SW480 (cell line): ENCODE measurements around the gene DDX5.

Source experiments
- DNase-seq: peaks from one replicate; pipeline ENCODE4 v3.0.0-alpha.2; 2016; ENCODE audit warnings: low spot score

DDX5 gene

DNA sequence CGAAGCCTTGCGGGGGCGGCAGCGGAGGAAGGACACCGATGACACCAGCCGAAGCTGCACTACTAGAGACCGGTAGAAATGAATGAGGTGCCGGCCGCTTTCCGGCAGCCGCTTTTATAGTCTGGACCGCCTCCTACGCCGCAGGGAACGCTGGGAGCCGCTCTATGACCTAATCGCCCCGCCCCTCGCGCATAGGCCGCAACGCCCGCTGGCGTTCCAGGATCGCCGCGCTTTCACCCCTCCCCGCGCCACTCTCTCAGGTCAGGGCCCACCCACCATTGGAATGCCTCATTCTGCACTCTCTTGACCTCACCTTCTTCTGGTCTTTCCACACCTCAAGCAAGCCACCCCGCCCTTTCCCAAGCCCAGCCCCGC is at the start of gene DDX5:
DDX5 (minus strand) TSS at position 89 of the 375 bp plus-strand sequence. CDS start 170 bp downstream, outside the sequence.
- peak; percentile 98 for DNase-seq

DNA sequence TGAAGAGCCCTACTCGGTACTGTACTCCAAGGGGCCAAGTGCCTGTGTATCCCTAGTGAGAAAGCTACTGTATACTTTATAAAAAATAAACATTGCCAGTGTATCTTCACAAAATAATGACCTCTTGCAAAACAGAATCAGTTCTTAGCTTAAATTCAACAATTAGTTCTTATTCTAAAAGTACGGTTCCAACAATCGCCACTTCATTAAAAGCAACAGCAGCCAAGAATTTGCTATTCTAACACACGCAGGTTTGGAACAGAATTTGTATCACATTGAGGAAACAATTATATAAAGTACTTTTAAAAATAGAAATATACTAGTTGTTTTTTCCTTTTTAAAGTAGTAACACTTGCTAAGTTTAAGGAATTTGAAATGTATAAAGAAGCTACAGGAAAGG is 49.2 kb upstream of the DDX5 start:
- DNase-seq = no peak

DNA sequence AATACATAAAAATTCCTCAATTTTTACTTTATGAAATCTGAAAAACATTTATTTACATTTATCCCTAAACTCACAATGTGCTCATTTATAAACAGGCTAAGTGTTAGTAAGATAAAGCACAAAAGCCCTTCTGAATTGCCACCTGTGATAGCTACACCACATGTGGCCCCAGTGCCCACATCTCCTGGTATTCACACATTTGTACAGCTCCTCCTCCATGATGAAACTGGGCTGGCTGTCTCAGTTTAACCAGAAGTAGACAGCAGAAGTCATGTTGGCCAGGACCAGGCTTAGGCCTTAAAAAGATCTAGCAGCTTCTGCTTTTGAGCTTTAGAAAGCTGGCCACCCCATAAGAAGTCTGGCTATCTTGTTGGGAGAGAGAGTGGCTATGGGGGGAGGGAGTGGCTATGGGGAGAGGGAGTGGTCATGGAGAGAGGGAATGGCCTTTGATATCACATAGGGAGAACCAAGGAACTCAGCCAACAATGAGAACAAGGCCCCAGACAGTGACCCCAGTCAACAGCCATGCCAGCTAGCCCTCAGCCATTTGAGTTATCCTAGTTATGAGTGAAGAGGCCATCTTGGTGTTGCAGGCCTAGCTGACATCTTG is 48.0 kb upstream of the DDX5 start:
- peak; percentile 13 for DNase-seq

DNA sequence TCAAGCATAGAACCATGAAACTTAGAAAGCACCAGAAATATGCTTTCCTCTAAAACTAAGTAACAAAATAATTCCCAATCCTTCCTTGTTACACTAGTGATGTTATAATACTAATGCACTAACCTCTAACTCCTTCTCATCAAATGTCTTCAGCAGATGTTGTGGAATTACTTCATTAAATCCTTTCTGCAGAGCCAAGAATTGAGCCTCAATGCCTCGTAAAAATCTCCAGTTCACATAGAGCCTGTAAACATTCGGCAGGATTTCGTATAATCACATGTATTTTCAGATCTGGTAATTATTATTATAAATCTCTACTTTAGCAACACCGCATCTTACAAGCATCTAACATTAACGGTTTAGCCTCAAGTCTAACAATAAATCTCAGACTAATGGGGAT is 45.4 kb upstream of the DDX5 start:
- DNase-seq = no peak

DNA sequence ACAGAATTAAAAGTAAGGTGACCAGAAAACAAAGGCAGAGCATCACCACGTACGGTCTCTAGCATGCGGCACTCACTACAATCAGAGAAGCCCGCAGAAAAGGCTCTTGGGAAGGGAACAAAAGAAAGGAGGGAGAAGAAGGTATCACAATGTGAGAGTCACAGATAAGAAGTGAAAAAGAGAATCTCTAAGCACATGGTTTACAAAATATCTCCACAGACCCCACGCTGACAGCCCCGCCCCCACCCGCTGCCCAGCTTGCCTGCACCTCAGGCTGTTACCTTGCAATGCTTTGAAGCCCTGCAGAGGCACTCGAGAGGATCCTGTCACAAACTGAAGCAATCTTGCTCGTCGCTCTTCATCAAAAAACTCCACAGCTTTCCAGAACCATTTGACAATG is 41.2 kb upstream of the DDX5 start:
- no peak for DNase-seq

DNA sequence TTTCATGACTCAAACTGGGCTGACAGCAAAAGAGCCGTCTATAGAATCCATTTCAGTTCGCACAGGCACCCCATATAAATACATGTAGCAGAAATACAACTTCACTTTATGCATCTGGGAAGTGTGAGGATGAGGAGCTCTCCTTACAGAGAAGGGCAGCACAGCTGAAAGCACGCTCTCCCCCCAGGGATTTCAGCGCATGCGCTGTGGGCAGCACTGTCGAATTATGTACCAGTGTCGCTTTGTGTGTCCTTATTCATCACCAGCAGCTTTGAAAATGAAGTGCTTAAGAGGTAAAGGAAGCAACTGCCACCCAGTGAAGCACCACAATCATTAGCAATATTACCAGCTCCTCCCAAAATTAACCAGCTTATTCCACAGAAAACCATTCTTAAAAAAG is 40.6 kb upstream of the DDX5 start:
- DNase-seq = no peak

DNA sequence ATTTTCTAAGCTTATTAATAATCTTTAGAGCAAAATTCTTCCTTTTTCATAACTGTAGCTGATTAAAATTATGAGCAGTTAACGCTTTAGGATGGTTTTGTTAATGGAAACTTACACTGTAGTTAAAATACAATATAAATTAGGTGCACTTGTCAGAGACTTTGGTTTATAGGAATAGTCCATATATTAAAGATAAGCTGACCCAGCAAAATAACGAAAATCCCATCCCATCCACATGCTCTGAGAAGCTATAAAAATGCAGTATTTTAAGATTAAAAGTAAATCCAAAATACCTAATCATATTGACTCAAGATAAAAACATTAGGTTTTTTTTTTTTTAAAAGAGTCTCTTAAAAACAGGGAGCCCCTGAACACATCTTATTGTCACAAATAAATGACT is 38.7 kb upstream of the DDX5 start:
- DNase-seq = no peak

DNA sequence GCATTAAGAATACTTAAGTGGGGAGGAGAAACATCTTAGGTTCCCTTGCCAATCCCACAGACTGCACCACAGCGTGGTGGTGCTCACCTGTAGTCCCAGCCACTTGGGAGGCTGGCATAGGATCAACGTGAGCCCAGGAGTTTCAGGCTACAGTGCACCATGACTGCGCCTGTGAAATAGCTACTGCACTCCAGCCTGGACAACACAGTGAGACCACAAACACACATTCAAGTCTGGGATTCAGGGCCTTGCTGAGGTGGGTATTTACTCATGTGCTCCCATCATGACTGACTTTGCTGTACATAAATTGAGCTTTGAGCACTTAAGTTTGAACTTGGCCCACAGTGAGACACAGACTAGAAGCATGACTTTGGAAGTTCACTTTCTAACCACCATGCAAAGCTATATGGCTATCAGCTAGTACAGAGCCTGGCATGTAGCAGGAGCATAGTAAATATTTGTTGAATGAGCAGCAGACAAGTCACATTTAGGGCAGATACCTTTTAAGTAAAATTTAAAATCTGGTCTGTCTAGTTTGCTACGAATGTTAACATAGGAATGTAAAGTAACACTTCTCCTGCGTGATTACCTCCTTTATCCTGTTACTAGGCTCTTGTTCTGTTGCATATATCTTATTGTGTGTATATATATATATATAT is 34.2 kb upstream of the DDX5 start:
- DNase-seq = no peak

DNA sequence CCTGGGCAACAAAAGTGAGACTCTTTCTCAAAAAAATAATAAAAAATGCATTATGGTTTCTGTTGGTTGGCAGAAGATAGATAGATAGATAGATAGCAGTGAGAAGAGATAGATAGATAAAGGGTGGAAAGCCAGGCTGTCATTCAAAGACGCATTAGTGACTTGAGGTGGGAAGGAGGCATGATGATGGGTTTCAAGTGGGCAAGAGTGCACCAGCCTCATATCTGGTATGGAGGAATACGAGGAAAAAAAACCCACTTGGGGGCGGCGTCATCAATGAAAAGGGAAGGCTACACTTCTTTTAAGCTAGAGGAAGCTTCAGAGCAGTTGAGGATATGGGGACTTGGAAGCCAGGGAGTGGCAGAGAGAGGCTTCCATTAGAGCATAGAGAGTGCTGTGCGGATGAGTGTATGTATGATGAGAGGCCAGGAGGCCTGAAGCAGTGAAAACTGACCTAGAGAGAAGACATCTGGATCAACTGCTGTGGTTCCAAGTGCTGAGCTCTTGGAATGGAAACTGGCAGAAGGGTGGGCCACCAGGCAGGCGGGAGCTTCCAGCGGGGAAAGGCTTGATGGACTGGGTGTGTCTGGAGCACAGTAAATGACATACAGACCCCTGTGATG is 32.5 kb upstream of the DDX5 start:
- DNase-seq = no peak

DNA sequence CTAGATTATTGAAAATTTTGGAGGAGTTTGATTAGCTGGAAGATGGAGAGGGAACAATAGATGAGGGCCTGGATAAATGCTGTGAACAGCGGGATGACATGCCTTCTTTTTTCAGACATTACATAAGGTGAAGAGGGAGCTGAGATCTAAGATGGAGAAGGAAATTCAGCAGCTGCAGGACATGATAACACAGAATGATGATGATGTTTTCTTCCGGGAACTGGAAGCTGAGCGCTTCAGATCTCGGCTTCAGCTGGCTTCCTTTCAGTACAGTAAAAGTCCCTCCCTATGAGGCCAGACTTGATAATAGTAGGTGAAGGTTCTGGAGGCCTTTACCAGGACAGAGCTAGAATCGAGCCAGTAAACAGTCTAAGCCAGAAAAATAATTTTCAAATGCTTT is 31.4 kb upstream of the DDX5 start:
- no peak for DNase-seq

DNA sequence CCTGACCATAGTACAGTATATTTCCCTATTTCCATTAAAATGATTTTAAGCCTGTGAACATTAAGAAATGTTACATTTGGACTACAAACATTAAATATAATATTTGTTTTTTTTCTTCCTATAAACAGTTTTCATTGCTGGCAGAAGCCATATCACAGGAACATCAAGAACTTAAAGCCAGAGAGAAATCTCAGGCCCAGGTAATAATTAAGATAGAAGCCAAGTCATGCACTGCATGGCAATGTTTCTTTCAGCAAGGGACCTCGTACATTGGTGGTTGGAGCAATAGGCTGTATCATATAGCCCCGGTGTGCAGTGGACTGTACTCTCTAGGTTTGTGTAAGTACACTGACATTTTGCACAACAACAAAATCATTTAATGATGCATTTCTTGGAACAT is 30.8 kb upstream of the DDX5 start:
- no peak for DNase-seq

DNA sequence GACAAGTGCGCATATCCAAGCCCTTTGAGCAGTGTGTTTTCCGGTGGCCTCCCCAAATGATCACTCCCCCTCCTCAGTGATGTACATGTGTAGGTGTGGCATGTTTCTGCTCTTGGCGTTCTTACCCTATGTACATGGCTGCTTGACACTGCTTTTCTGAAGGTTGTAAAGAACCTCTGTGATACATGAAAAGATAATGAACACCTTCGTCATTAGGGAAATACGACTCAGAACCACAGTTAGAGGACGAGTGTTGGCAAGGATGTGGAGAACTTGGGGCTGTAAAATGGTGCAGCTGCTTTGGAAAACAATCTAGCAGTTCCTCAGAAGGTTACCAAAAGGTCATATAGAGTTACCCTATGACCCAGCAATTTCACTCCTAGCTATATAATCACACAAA is 29.3 kb upstream of the DDX5 start:
- DNase-seq = no peak

DNA sequence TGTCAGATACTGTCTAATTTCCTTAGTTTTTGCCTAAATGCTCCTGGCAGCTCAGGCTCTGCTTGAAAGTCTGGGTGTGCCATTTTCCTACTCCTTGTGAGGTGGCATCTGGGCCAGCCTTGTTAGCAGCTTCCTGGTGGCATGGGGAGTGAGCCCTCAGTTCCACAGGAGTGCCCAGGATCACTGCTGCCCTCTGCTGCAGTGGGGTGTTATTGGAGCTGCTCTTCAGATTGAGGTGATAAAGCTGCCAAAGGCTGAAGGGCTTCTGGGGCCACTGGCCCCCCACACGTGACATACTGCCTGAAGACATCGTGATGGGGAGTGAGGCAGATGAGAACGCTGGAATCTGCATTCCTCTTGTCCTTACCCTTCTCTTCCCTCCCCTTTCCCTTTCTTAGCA is 28.1 kb upstream of the DDX5 start:
- DNase-seq = peak; percentile 33

DNA sequence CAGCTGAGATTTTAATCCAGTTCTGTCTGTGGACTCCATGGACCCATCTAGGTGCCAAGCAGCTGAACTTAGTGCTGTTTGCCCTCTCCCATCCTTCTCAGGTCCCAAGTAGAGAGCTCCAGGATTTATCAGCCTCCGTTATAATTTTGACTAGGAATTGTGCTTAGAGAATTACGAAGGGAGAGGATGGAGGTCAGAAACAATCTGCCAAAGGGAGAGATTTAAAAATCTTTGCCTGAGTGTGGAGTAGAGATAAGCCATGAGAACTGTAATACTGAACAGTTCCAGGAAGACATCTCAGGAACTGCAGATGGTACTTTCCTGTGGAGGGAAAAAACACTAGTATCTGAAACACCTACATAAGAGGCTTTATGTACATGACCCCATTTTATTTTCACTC is 27.7 kb upstream of the DDX5 start:
- DNase-seq = no peak

DNA sequence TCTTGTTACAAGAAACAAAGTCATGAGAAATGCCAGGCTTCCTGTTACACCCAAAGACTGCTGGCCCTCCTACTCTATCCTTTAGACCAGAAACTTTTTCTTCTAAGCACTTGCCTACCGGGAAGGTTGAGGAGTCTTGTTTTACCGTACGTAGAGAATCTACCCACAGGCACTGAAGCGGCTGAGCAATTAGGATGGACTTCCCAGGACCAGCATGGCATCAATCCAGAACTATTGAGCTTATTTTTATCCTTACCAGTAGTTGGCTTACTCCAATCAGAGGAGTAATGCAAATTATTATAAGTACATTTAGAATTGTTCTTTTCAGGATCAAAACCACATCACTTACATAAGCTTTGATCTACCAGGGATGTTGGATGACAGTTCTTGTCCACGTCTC is 26.3 kb upstream of the DDX5 start:
- no peak for DNase-seq

DNA sequence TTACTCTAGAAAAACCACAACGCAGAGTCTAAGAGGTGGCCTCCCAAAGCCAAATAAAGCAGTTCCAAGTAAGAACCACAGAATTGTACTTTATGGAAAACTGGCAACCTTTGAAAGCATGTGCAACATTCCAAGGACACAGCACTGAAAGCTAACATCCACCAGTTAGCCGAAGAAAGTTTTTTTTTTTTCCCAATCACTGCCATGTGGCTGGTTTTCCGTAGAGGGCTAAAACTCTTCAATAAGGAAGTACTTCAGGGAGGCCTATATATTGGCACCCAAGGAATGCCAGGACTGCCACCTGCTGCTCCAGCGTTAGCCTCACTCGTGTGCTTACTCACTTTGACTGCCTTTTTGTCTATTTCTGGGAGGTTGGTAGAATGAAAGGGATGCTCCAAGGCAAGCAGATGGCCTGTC is 25.9 kb upstream of the DDX5 start:
- DNase-seq = no peak

DNA sequence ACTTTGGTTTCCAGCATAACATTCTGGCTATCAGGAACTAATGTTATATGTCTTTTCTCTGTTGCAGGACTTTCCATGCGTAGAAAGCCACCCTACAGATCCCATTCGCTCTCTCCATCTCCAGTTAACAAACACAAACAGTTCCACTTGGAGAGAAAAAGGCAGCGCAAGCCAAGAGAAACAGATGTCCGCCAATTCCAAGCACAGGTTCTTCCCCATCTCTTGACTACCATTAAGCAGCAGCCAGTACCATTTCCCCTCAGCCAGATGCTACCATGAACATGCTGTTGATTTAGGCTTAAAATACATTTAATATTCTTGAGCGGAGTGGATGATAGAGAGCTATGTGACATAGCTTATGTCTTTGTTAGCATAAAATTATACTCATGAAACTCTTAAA is 23.1 kb upstream of the DDX5 start:
- no peak for DNase-seq

DNA sequence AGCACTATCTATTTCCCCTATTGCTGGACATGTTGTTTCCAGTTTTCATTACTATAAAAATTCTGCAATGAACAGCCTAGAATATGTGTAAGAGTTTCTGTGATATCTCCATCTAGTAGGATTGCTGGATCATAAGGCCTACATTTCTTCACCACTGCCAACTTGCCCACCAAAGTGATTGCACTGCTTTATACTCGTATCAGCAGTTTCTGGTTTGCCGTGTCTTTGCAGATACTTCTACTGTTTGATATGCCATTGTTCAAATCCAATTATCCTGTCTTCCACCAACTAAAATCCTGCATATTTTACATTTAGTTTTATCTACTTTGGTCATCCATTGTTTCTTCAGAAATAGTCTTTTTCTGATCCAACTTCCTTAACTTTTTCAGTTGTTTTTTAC is 21.8 kb upstream of the DDX5 start:
- DNase-seq = no peak

DNA sequence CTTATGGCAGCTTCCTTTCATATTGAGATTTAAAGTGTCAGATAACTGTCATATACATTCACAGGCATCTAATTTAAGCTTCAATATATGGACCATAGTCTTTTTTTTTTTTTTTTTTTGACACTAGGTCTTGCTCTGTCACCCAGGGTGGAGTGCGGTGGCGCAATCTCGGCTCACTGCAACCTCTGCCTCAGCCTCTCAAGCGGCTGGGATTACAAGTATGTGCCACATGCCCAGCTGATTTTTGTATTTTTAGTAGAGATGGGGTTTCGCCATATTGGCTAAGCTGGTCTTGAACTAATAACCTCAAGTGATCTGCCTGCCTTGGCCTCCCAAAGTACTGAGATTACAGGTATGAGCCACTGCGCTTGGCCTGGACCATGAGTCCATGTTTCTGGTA is 14.3 kb upstream of the DDX5 start:
- DNase-seq = no peak

DNA sequence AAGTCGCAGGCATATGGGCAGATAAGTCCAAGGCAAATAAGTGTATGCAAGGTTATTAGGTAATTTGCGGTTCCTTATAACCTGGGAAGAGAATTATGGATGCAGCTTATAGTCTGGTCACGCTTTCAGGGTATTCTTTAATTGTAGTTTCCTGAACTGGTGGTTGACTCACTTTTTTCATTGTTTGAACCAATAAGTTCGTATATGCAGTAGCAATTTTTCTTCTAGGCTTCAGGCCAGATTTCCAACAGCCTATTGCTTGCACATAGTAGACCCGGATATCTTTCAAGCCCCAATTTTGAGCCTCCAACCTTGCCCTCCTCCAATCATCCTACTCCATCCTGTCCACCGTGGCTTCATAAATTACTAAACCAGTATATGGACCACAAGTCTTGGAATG is 13.5 kb upstream of the DDX5 start:
- no peak for DNase-seq

DNA sequence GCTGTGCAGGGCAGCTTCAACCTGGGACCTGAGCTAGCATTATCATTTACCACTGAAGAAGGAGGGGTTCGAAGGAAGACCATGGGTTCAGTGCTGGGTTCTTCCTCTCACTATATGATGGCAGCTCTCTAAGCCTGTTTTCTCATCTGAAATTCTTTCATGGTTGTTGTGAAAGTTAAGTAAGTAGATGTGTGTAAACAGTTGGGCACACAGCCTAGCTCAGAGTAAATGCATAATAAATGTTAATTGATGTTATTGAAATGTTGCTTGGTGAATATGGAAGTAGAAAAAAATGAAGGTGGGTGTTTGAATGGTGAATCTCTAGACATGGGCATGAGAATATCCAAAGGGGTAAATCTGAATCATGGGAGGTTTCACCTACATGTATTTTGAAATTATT is 9.7 kb upstream of the DDX5 start:
- DNase-seq = no peak

DNA sequence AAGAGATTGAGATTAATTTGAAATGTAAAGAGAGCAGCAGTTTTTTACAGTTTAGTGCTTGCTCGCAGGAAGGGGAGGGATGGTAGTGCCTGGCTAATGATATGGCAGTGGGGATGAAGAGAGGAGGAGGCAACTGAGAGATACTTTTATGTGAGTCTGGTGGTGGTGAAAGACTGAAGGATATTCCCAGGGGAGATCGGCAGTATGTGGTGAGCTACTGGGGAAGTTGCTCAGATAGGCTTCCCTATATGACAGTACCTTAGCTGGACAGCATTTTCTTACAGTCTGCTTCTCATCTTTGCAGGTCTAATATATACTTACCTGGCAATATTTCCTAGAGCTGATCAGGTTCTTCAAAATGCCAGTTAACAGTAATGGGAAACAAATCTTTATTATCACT is 9.3 kb upstream of the DDX5 start:
- no peak for DNase-seq

DNA sequence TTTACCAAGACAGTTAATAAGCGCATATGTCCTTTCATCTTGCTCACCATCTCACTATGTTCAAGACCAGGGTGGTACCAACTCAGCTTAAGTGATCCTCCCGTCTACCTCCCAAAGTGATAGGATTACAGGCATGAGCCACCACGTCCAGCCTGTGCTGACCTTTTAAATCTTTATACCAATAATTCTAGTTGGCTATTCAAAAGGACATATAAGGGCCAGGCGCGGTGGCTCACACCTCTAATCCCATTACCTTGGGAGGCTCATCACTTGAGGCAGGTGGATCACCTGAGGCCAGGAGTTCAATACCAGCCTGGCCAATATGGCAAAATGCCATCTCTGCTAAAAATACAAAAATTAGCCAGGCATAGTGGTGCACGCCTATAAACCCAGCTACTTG is 3.1 kb upstream of the DDX5 start:
- DNase-seq = no peak

DNA sequence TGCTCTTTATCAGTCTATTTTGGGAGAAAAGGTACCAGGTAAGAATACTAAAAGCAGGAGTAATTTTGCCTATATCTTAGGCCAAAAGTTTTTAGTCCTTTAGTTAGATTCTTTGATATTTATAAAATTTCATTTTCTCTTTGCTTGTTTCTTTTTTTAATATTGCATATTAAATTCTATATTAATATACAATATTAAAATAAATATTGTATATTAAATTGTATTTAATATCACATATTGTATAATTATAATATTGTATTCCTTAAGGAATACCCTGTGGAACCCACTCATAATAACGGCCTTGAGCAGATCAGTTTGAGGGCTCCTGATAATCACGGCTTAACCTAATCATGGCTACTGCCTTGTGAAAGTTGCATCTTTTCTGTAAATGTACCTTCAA is 2.6 kb upstream of the DDX5 start:
- DNase-seq = no peak
